HEK293 (cell line): Measurements from ENCODE around the gene LRP1B.
A peak's percentile ranks its signal among the peaks of the same experiment; 100 is the strongest.

Experiments used
- CTCF ChIA-PET: fragments of 350-600 bp; formaldehyde crosslinking; extraction: SDS; loops from one replicate; lab custom pipeline; 2021; ENCODE audit warnings: antibody characterized with exemption; lab: Yijun Ruan, JAX
- POLR2A ChIA-PET: fragments of 300-600 bp; formaldehyde crosslinking; extraction: SDS; loops from one replicate; lab custom pipeline; 2020; ENCODE audit warnings: antibody characterized with exemption, inconsistent platforms; lab: Yijun Ruan, JAX
- H3K27ac ChIP-seq: fragments of 200-500 bp; sonication (Bioruptor generic); 2 replicates; pipeline ENCODE4 v1.5.1; 2014; ENCODE audit warnings: low read depth, low read length, control low read depth, inconsistent platforms; ENCODE audit errors: extremely low read depth
- H3K36me3 ChIP-seq, 2 experiments: fragments of 200-500 bp in 1 of 2; sonication (Bioruptor generic) in 1 of 2; 1 replicate in 1 of 2; 2 replicates in 1 of 2; pipeline ENCODE4 v1.5.1; 2014 to 2017; ENCODE audit warnings: inconsistent platforms in 2 of 2, low read length in 2 of 2; ENCODE audit not compliant: control insufficient read depth in 2 of 2, insufficient read depth in 1 of 2
- H3K4me1 ChIP-seq: fragments of 200-500 bp; sonication (Bioruptor generic); 2 replicates; pipeline ENCODE4 v1.5.1; 2014; ENCODE audit warnings: mild to moderate bottlenecking, low read length, inconsistent platforms; ENCODE audit not compliant: control insufficient read depth, insufficient read depth
- H3K4me3 ChIP-seq: 2 replicates; pipeline ENCODE4 v1.5.1; 2011; ENCODE audit warnings: low read depth, mild to moderate bottlenecking, control low read depth, low read length, moderate library complexity
- H3K9me3 ChIP-seq: fragments of 200-500 bp; sonication (Bioruptor generic); 2 replicates; pipeline ENCODE4 v1.5.1; 2014; ENCODE audit warnings: low read depth, low read length, inconsistent platforms; ENCODE audit not compliant: control insufficient read depth, insufficient read depth
- BCL11B ChIP-seq: fragments of 450-650 bp; formaldehyde crosslinking; IDR thresholded peaks from 2 replicates; pipeline ENCODE4 v1.5.1; 2016; ENCODE audit warnings: low read depth, missing biosample characterization, missing genetic modification characterization
- KLF10 ChIP-seq: fragments of 450-650 bp; IDR thresholded peaks from 2 replicates; pipeline ENCODE4 v1.5.1; 2018; ENCODE audit warnings: missing biosample characterization, mild to moderate bottlenecking, missing genetic modification characterization
- REST ChIP-seq: fragments of 450-650 bp; formaldehyde crosslinking; IDR thresholded peaks from 2 replicates; pipeline ENCODE4 v1.5.1; 2016; ENCODE audit warnings: missing biosample characterization, missing genetic modification characterization
- SALL2 ChIP-seq: fragments of 450-650 bp; formaldehyde crosslinking; IDR thresholded peaks from 2 replicates; pipeline ENCODE4 v1.5.0; 2017; ENCODE audit warnings: missing biosample characterization, mild to moderate bottlenecking, missing genetic modification characterization, borderline replicate concordance
- SCRT1 ChIP-seq: fragments of 450-650 bp; formaldehyde crosslinking; IDR thresholded peaks from 2 replicates; pipeline ENCODE4 v1.5.1; 2016; ENCODE audit warnings: missing biosample characterization, missing genetic modification characterization, borderline replicate concordance
- SP3 ChIP-seq: fragments of 450-650 bp; formaldehyde crosslinking; IDR thresholded peaks from 2 replicates; pipeline ENCODE4 v1.5.1; 2016; ENCODE audit warnings: missing biosample characterization, missing genetic modification characterization
- ZNF132 ChIP-seq: fragments of 450-650 bp; formaldehyde crosslinking; IDR thresholded peaks from 2 replicates; pipeline ENCODE4 v1.5.1; 2017; ENCODE audit warnings: missing biosample characterization, missing genetic modification characterization, borderline replicate concordance
- ZNF302 ChIP-seq: fragments of 450-650 bp; formaldehyde crosslinking; IDR thresholded peaks from 2 replicates; pipeline ENCODE4 v1.5.1; 2016; ENCODE audit warnings: missing biosample characterization, missing genetic modification characterization, low read depth
- ZNF335 ChIP-seq: fragments of 450-650 bp; formaldehyde crosslinking; conservative IDR thresholded peaks from 2 replicates; pipeline ENCODE4 v1.5.1; 2016; ENCODE audit warnings: missing biosample characterization, missing genetic modification characterization
- ZNF398 ChIP-seq: fragments of 450-650 bp; formaldehyde crosslinking; IDR thresholded peaks from 2 replicates; pipeline ENCODE4 v1.5.1; 2017; ENCODE audit warnings: missing biosample characterization, missing genetic modification characterization
- ZNF416 ChIP-seq: fragments of 450-650 bp; formaldehyde crosslinking; IDR thresholded peaks from 2 replicates; pipeline ENCODE4 v1.5.1; 2016; ENCODE audit warnings: missing biosample characterization, missing genetic modification characterization
- ZNF488 ChIP-seq: fragments of 450-650 bp; formaldehyde crosslinking; IDR thresholded peaks from 2 replicates; pipeline ENCODE4 v1.5.1; 2016; ENCODE audit warnings: missing biosample characterization, missing genetic modification characterization
- ZNF501 ChIP-seq: fragments of 450-650 bp; formaldehyde crosslinking; IDR thresholded peaks from 2 replicates; pipeline ENCODE4 v1.5.1; 2016; ENCODE audit warnings: missing biosample characterization, missing genetic modification characterization
- ZNF510 ChIP-seq: fragments of 450-650 bp; formaldehyde crosslinking; IDR thresholded peaks from 2 replicates; pipeline ENCODE4 v1.5.1; 2018; ENCODE audit warnings: mild to moderate bottlenecking, missing genetic modification characterization, missing biosample characterization; ENCODE audit not compliant: insufficient replicate concordance
- ZNF585B ChIP-seq: fragments of 450-650 bp; formaldehyde crosslinking; IDR thresholded peaks from 2 replicates; pipeline ENCODE4 v1.5.1; 2016; ENCODE audit warnings: missing biosample characterization, missing genetic modification characterization
- ZNF621 ChIP-seq: fragments of 450-650 bp; formaldehyde crosslinking; IDR thresholded peaks from 2 replicates; pipeline ENCODE4 v1.5.1; 2017; ENCODE audit warnings: missing biosample characterization, missing genetic modification characterization
- ZNF623 ChIP-seq: fragments of 450-650 bp; formaldehyde crosslinking; IDR thresholded peaks from 2 replicates; pipeline ENCODE4 v1.5.1; 2016; ENCODE audit warnings: missing biosample characterization, missing genetic modification characterization
- ZNF777 ChIP-seq: fragments of 450-650 bp; formaldehyde crosslinking; IDR thresholded peaks from 2 replicates; pipeline ENCODE4 v1.5.1; 2017; ENCODE audit warnings: missing biosample characterization, missing genetic modification characterization, borderline replicate concordance
- TF ChIP-seq, protein P1 (sequence below): fragments of 450-650 bp; formaldehyde crosslinking; IDR thresholded peaks from 2 replicates; pipeline ENCODE4 v1.5.1; 2016; ENCODE audit warnings: missing biosample characterization, missing genetic modification characterization
- TF ChIP-seq, protein P2 (sequence below): fragments of 450-650 bp; formaldehyde crosslinking; IDR thresholded peaks from 2 replicates; pipeline ENCODE4 v1.5.1; 2016; ENCODE audit warnings: missing biosample characterization, missing genetic modification characterization, low read depth

The LRP1B gene

GRCh38 chr2:140353541-140353940 lies 1777.3 kb downstream of the LRP1B start:
- no peaks in the 10 kb centered on the region for H3K9me3 ChIP-seq
- H3K27ac ChIP-seq, result no peak overlapping the region
- CTCF ChIA-PET, result no interaction called here
- no peaks in the 10 kb centered on the region for H3K4me1 ChIP-seq
- no peak overlapping the region for H3K4me3 ChIP-seq
- POLR2A ChIA-PET, result no interaction called here
- H3K36me3 ChIP-seq, result no peaks in the 10 kb centered on the region
- TF ChIP-seq ZNF132 (no peak), ZNF623 (tag by site-specific recombination) (no peak), ZNF488 (tag by site-specific recombination) (no peak), SALL2 (no peak), ZNF510 (tag by site-specific recombination) (no peak), ZNF621 (tag by site-specific recombination) (no peak), REST (no peak), ZNF777 (tag by site-specific recombination) (no peak), ZNF501 (tag by site-specific recombination) (no peak), ZNF335 (no peak), ZNF398 (tag by site-specific recombination) (no peak), BCL11B (tag by site-specific recombination) (no peak), SCRT1 (no peak), ZNF302 (tag by site-specific recombination) (no peak), KLF10 (tag by site-specific recombination) (no peak), SP3 (tag by site-specific recombination) (no peak), ZNF416 (tag by site-specific recombination) (no peak)
- TF ChIP-seq, protein P1, sequence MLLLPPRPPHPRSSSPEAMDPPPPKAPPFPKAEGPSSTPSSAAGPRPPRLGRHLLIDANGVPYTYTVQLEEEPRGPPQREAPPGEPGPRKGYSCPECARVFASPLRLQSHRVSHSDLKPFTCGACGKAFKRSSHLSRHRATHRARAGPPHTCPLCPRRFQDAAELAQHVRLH (tag by site-specific recombination), result no peak

- no peak for TF ChIP-seq ZNF585B (tag by site-specific recombination)
- TF ChIP-seq, protein P2, sequence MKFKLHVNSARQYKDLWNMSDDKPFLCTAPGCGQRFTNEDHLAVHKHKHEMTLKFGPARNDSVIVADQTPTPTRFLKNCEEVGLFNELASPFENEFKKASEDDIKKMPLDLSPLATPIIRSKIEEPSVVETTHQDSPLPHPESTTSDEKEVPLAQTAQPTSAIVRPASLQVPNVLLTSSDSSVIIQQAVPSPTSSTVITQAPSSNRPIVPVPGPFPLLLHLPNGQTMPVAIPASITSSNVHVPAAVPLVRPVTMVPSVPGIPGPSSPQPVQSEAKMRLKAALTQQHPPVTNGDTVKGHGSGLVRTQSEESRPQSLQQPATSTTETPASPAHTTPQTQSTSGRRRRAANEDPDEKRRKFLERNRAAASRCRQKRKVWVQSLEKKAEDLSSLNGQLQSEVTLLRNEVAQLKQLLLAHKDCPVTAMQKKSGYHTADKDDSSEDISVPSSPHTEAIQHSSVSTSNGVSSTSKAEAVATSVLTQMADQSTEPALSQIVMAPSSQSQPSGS (tag by site-specific recombination), result 0 out of 2 replicates have a peak, but pooled peaks have one; percentile 12
- H3K4me1 ChIP-seq, result no peaks in the 10 kb centered on the region
- H3K4me3 ChIP-seq, result no peak overlapping the region
- ChIA-PET CTCF (interaction anchor here (0.7 kb wide), 1 partner anchor 183 kb away, joined by 3 read pairs; no protein-coding TSS in a partner anchor), POLR2A (no interaction called here)
- no peaks in the 10 kb centered on the region for H3K9me3 ChIP-seq
- no peak overlapping the region for H3K27ac ChIP-seq
- no peaks in the 10 kb centered on the region for H3K36me3 ChIP-seq
These were observed 1779.1 kb downstream of the LRP1B start for GRCh38 chr2:140351692-140352091.
